OCI-LY1 (cell line): ENCODE data around the gene ERCC4.

Experiments
- H2AFZ ChIP-seq: fragments of 200-600 bp; sonication (generic), shearing (Covaris generic); 2 replicates; pipeline ENCODE4 v1.6.0; 2014; ENCODE audit warnings: antibody characterized with exemption, mild to moderate bottlenecking, low read length
- H3F3A ChIP-seq: fragments of 200-600 bp; sonication (generic), shearing (Covaris generic); 2 replicates; pipeline ENCODE4 v1.6.0; 2014; ENCODE audit warnings: mild to moderate bottlenecking, antibody characterized with exemption, low read length, moderate library complexity; ENCODE audit not compliant: insufficient read depth
- H3K27ac ChIP-seq: fragments of 200-600 bp; sonication (generic); 2 replicates; pipeline ENCODE4 v1.5.1; 2014; ENCODE audit warnings: low read length, mixed run types, mild to moderate bottlenecking, low read depth; ENCODE audit not compliant: poor library complexity, severe bottlenecking
- H3K27me3 ChIP-seq: fragments of 200-600 bp; sonication (generic); 2 replicates; pipeline ENCODE4 v1.6.0; 2014; ENCODE audit warnings: antibody characterized with exemption, mild to moderate bottlenecking, low read length, moderate library complexity; ENCODE audit not compliant: insufficient read depth
- H3K36me3 ChIP-seq: fragments of 200-600 bp; sonication (generic); 2 replicates; pipeline ENCODE4 v1.6.1; 2014; ENCODE audit warnings: mild to moderate bottlenecking, antibody characterized with exemption, low read length, moderate library complexity, mixed read lengths; ENCODE audit not compliant: insufficient read depth
- H3K4me1 ChIP-seq: fragments of 200-600 bp; sonication (generic); 2 replicates; pipeline ENCODE4 v1.5.1; 2014; ENCODE audit warnings: mild to moderate bottlenecking, low read length, moderate library complexity; ENCODE audit not compliant: insufficient read depth, severe bottlenecking
- H3K4me2 ChIP-seq: fragments of 200-600 bp; sonication (generic), shearing (Covaris generic); 2 replicates; pipeline ENCODE4 v1.6.1; 2014; ENCODE audit warnings: low read length
- H3K4me3 ChIP-seq: fragments of 200-600 bp; sonication (generic); 2 replicates; pipeline ENCODE4 v1.5.1; 2014; ENCODE audit warnings: low read length, low read depth, mild to moderate bottlenecking, mixed read lengths; ENCODE audit not compliant: poor library complexity, severe bottlenecking
- H3K79me2 ChIP-seq: fragments of 200-600 bp; shearing (Covaris generic); 2 replicates; pipeline ENCODE4 v1.6.1; 2016; ENCODE audit warnings: mixed run types, low read length, mixed read lengths; ENCODE audit not compliant: insufficient read depth
- H3K9ac ChIP-seq: fragments of 200-600 bp; sonication (generic), shearing (Covaris generic); 2 replicates; pipeline ENCODE4 v1.6.1; 2014; ENCODE audit warnings: mild to moderate bottlenecking, low read length, mixed read lengths
- H3K9me2 ChIP-seq: fragments of 200-600 bp; sonication (generic), shearing (Covaris generic); 2 replicates; pipeline ENCODE4 v1.6.1; 2014; ENCODE audit warnings: low read depth, mild to moderate bottlenecking, low read length, mixed read lengths
- H3K9me3 ChIP-seq: fragments of 200-600 bp; shearing (Covaris generic); 2 replicates; pipeline ENCODE4 v1.6.1; 2014; ENCODE audit warnings: low read length, mixed read lengths
- H4K20me1 ChIP-seq: fragments of 200-600 bp; sonication (generic), shearing (Covaris generic); 2 replicates; pipeline ENCODE4 v1.6.0; 2016; ENCODE audit warnings: mild to moderate bottlenecking, low read length; ENCODE audit not compliant: insufficient read depth
- EZH2 ChIP-seq: fragments of 200-600 bp; sonication (generic), shearing (Covaris generic); IDR thresholded peaks from 2 replicates; pipeline ENCODE4 v1.8.0; 2017; ENCODE audit warnings: borderline replicate concordance, mixed run types, mild to moderate bottlenecking, antibody characterized with exemption, low read length, moderate library complexity, mixed read lengths
- TF ChIP-seq, protein P1 (sequence below): fragments of 200-600 bp; sonication (generic), shearing (Covaris generic); IDR thresholded peaks from 2 replicates; pipeline ENCODE4 v1.5.1; 2017; ENCODE audit warnings: mild to moderate bottlenecking, antibody characterized with exemption, low read length, moderate library complexity, mixed read lengths

The ERCC4 gene

DNA sequence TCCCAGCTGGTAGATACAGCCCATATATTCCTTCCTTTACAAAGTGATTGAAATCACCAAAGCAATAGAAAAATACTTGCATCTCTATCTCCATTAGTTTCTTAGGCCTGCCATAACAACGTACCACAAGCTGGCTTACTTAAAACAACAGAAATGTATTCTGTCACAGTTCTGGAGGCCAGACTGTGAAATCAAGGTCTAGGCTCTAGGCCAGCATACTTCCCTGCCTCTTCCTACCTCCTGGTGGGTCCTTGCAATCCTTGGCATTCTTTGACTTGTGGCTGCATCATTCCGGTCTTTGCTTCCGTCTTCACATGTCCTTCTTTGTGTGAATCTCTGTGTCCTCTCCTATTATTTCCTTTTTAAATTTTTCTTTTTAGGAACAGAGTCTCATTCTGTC lies 62.5 kb downstream of the ERCC4 start:
- H3K27ac ChIP-seq, result no peak overlapping the region
- H2AFZ ChIP-seq, result no peak overlapping the region
- no peaks in the 10 kb centered on the region; the same call in 1 of the 2 replicates for H3K9me3 ChIP-seq
- H3F3A ChIP-seq, result no peaks in the 10 kb centered on the region
- H3K9me2 ChIP-seq, result no peaks in the 10 kb centered on the region
- H3K36me3 ChIP-seq, result no peaks in the 10 kb centered on the region
- H3K9ac ChIP-seq, result no peak overlapping the region
- H4K20me1 ChIP-seq, result no peaks in the 10 kb centered on the region
- H3K27me3 ChIP-seq, result no peaks in the 10 kb centered on the region
- TF ChIP-seq, protein P1, sequence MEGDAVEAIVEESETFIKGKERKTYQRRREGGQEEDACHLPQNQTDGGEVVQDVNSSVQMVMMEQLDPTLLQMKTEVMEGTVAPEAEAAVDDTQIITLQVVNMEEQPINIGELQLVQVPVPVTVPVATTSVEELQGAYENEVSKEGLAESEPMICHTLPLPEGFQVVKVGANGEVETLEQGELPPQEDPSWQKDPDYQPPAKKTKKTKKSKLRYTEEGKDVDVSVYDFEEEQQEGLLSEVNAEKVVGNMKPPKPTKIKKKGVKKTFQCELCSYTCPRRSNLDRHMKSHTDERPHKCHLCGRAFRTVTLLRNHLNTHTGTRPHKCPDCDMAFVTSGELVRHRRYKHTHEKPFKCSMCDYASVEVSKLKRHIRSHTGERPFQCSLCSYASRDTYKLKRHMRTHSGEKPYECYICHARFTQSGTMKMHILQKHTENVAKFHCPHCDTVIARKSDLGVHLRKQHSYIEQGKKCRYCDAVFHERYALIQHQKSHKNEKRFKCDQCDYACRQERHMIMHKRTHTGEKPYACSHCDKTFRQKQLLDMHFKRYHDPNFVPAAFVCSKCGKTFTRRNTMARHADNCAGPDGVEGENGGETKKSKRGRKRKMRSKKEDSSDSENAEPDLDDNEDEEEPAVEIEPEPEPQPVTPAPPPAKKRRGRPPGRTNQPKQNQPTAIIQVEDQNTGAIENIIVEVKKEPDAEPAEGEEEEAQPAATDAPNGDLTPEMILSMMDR, result no peak
- no peak for TF ChIP-seq EZH2
- H3K79me2 ChIP-seq, result no peaks in the 10 kb centered on the region
- no peak overlapping the region for H3K4me3 ChIP-seq
- no peaks in the 10 kb centered on the region for H3K4me1 ChIP-seq
- H3K4me2 ChIP-seq, result no peak overlapping the region

DNA sequence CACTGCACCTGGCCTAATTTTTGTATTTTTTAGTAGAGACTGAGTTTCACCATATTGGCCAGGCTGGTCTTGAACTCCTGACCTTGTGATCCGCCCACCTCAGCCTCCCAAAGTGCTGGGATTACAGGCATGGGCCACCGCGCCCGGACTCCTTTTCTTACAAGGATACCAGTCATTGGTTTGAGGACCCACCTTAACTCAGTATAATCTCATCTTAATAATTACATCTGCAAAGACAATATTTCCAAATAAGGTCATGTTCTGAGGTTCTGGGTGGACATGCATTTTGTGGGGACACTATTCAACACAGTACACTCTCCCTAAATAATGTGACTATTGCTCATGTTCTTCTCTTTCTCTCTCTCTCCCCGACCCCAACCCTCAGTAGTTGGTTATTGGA lies 63.7 kb downstream of the ERCC4 start:
- H3K36me3 ChIP-seq, result no peaks in the 10 kb centered on the region
- no peak for TF ChIP-seq EZH2
- TF ChIP-seq, protein P1, result no peak
- H4K20me1 ChIP-seq, result no peaks in the 10 kb centered on the region
- H3K4me2 ChIP-seq, result no peak overlapping the region
- H3K27me3 ChIP-seq, result no peaks in the 10 kb centered on the region
- no peak overlapping the region for H3K27ac ChIP-seq
- no peak overlapping the region for H3K4me3 ChIP-seq
- H2AFZ ChIP-seq, result no peak overlapping the region
- no peaks in the 10 kb centered on the region for H3K4me1 ChIP-seq
- no peaks in the 10 kb centered on the region for H3F3A ChIP-seq
- no peaks in the 10 kb centered on the region for H3K79me2 ChIP-seq
- no peaks in the 10 kb centered on the region for H3K9me2 ChIP-seq
- no peak overlapping the region for H3K9ac ChIP-seq
- H3K9me3 ChIP-seq, result no peaks in the 10 kb centered on the region; the same call in 1 of the 2 replicates

DNA sequence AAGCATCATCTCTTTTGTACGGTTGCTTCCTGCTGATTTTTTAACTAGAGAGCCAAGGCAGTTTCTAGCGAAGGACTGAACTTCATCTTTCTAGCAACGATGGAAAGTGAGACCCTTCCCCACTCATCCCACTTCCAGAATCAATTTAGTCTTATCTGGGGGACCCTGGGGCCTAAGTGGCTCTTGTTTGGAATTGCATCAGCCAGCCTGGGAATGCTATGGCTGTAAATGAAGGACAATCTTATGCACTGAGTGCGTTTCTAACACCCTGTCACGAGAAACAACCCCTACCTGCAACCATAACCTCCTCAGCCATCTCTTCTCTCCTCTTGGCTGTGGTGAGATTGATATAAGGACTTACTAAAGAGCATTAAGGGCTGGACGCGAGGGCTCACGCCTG lies 64.8 kb downstream of the ERCC4 start:
- Histone ChIP-seq H3K36me3 (no peaks in the 10 kb centered on the region), H2AFZ (no peak overlapping the region), H3K4me1 (no peaks in the 10 kb centered on the region), H4K20me1 (no peaks in the 10 kb centered on the region), H3K9ac (no peak overlapping the region), H3K9me2 (no peaks in the 10 kb centered on the region), H3K79me2 (no peaks in the 10 kb centered on the region), H3K4me3 (no peak overlapping the region), H3K9me3 (no peaks in the 10 kb centered on the region; the same call in 1 of the 2 replicates), H3K27ac (no peak overlapping the region), H3K27me3 (no peaks in the 10 kb centered on the region), H3K4me2 (no peak overlapping the region), H3F3A (no peaks in the 10 kb centered on the region)
- TF ChIP-seq, protein P1, result no peak
